Suprapubic skin (tissue), 4 donors: ENCODE data around the gene SLC25A13. TPM values are rescaled to one million over a fixed set of nuclear protein-coding genes. Genes with fewer than 3 reads are reported as not detected.

ENCODE experiments used
- DNase-seq, 2 donors: peaks; one replicate each; pipeline ENCODE4 v3.0.0-alpha.2; 2019; ENCODE audit warnings: low spot score in 2 of 2
- H3K27ac ChIP-seq: fragments of 200-600 bp; sonication (generic); one replicate; pipeline ENCODE4 v1.5.1; 2019
- H3K27me3 ChIP-seq: fragments of 200-600 bp; sonication (generic); one replicate; pipeline ENCODE4 v1.5.1; 2019
- H3K36me3 ChIP-seq: fragments of 200-600 bp; sonication (generic); one replicate; pipeline ENCODE4 v1.5.1; 2019
- H3K4me1 ChIP-seq: fragments of 200-600 bp; sonication (generic); one replicate; pipeline ENCODE4 v1.5.1; 2019
- H3K4me3 ChIP-seq: fragments of 200-600 bp; sonication (generic); one replicate; pipeline ENCODE4 v1.5.1; 2019; ENCODE audit warnings: mild to moderate bottlenecking
- H3K9me3 ChIP-seq: fragments of 200-600 bp; sonication (generic); one replicate; pipeline ENCODE4 v1.5.1; 2019
- EP300 ChIP-seq: sonication (generic); formaldehyde crosslinking; IDR thresholded peaks from one replicate; pipeline ENCODE4 v1.6.1; 2017; ENCODE audit warnings: antibody characterized with exemption
- POLR2A ChIP-seq, 2 donors: fragments of 450-650 bp; IDR thresholded peaks; one replicate each; pipeline ENCODE4 v1.6.1; 2017; ENCODE audit warnings: antibody characterized with exemption in 2 of 2, mild to moderate bottlenecking in 2 of 2, moderate library complexity in 2 of 2
- POLR2AphosphoS5 ChIP-seq, 3 donors: sonication (generic); formaldehyde crosslinking; IDR thresholded peaks; one replicate each; pipeline ENCODE4 v1.6.1; 2017; ENCODE audit warnings: antibody characterized with exemption in 3 of 3
- WGBS: methylation state at CpG from one replicate; pipeline ENCODE4 v1.1.5; 2018; 5-methylcytosine and 5-hydroxymethylcytosine counted together
- total RNA-seq, 4 donors: library from RNA; depleted of rRNA; stranded (reverse); fragments of >200 nt; gene quantifications; one replicate each; pipeline ENCODE4 v1.1.0, GENCODE V29; 2016
- TF ChIP-seq, protein P1 (sequence below), 2 donors: fragments of 200-600 bp in 1 of 2; fragments of 450-650 bp in 1 of 2; sonication (generic) in 1 of 2; IDR thresholded peaks; one replicate each; pipeline ENCODE4 v1.5.1; 2016 to 2019; ENCODE audit warnings: antibody characterized with exemption in 2 of 2, mild to moderate bottlenecking in 1 of 2, moderate library complexity in 1 of 2

Gene SLC25A13
- total RNA-seq, 4 donors from 2014 or later = 35.6 to 55.8 (median 42.5) TPM

DNA sequence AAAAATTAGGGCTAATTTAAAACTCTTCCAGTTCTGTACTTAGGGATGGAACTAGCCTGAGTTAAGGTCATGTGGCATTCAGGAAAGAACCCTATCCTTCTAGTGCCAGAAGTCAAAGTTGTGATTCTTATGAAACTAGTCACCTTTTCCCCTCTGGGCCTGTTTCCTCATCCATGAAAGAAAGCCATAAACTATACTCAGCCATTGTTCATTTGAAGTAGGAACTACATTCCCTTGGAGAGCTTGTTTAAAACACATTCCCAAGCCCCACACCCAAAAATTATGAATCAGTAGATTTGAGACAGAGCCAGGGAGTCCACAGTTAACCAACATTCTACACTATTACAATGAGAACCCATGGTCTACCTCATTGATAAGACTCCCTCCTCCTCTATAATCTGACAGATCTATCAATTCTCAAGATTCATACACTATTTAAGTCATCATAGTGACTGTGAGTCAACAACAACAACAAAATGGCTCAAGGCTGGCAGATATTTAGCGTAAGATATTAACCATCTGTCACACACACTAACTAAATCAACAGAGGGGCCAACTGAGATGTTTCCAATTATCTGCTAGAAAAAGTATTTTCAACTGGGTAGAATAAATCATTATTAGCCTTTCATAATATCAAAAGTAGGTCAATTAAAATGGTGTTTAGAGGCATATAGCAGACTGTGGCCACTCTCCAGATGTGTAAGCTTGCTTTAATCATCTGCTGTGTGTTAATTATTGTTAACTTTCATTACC, 102.3 kb downstream of the SLC25A13 start:
- 57% methylated on average over 1 of the region's 1 CpG for WGBS
- Histone ChIP-seq H3K36me3 (no peaks in the 10 kb centered on the region), H3K9me3 (no peaks in the 10 kb centered on the region), H3K4me3 (no peak overlapping the region), H3K27ac (peak overlapping the region; percentile 12), H3K4me1 (peaks cover 23% of the 10 kb centered on the region), H3K27me3 (no peaks in the 10 kb centered on the region)
- no peak for DNase-seq
- TF ChIP-seq POLR2A (IDR thresholded peaks at IDR 0.05) (no peak), POLR2AphosphoS5 (IDR thresholded peaks at IDR 0.05) (peak in 1 of 3 donors; percentile 42)

DNA sequence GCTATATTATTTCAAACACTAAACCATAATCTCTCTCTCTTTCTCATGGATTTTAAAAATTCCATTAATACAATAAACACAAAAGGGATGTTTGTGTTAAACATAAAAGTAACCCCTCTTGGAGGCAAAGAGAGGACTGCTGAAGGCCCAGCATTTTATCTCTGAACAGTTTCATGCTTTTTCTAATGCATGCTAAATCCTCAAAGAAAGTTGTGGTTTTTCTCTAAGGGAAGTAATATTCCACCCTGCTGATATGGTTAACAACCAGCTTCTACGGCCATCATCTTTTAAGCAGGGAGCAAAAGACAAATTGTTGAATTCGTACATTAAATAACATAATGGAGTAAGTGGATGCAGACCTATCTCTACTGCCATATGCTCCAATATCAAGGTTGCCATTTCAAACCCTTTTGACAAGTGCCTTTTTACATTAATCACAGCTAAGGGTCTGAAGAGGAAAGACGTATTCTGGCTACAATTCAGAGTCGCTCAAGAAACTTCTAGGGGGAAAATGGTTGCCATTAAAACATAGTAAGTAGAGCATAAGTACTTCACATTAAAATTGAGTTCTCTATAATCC, 103.1 kb downstream of the SLC25A13 start:
- TF ChIP-seq, protein P1, sequence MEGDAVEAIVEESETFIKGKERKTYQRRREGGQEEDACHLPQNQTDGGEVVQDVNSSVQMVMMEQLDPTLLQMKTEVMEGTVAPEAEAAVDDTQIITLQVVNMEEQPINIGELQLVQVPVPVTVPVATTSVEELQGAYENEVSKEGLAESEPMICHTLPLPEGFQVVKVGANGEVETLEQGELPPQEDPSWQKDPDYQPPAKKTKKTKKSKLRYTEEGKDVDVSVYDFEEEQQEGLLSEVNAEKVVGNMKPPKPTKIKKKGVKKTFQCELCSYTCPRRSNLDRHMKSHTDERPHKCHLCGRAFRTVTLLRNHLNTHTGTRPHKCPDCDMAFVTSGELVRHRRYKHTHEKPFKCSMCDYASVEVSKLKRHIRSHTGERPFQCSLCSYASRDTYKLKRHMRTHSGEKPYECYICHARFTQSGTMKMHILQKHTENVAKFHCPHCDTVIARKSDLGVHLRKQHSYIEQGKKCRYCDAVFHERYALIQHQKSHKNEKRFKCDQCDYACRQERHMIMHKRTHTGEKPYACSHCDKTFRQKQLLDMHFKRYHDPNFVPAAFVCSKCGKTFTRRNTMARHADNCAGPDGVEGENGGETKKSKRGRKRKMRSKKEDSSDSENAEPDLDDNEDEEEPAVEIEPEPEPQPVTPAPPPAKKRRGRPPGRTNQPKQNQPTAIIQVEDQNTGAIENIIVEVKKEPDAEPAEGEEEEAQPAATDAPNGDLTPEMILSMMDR (IDR thresholded peaks at IDR 0.05) = no peak
- DNase-seq = no peak
- 68% methylated on average over 4 of the region's 4 CpGs for WGBS
- Histone ChIP-seq H3K9me3 (no peaks in the 10 kb centered on the region), H3K36me3 (no peaks in the 10 kb centered on the region), H3K27ac (peak overlapping the region; percentile 43), H3K4me3 (no peak overlapping the region), H3K27me3 (no peaks in the 10 kb centered on the region), H3K4me1 (peaks cover 23% of the 10 kb centered on the region)

DNA sequence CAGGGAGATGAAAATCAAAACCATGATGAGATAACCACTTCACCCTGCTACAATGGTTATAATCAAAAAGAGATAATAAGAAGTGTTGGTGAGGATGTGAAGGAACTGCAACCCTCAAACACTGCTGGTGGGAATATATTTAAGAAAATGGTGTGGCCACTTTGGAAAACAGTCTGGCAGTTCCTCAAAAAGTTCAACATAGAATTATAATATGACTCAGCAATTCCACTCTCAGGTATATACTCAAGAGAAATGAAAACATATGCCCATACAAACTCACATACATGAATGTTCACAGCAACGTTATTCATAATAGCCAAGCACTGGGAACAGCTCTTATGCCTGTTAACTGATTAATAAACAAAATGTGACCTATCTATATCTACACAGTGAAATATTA, 104.8 kb downstream of the SLC25A13 start:
- WGBS = 76% methylated on average over 1 of the region's 1 CpG
- peaks cover 23% of the 10 kb centered on the region for H3K4me1 ChIP-seq
- TF ChIP-seq POLR2AphosphoS5 (IDR thresholded peaks at IDR 0.05) (no peak), POLR2A (IDR thresholded peaks at IDR 0.05) (no peak), EP300 (no peak)
- TF ChIP-seq, protein P1 (IDR thresholded peaks at IDR 0.05) = no peak
- DNase-seq = no peak
- no peak overlapping the region for H3K4me3 ChIP-seq
- H3K9me3 ChIP-seq = no peaks in the 10 kb centered on the region
- no peaks in the 10 kb centered on the region for H3K27me3 ChIP-seq
- no peaks in the 10 kb centered on the region for H3K36me3 ChIP-seq
- no peak overlapping the region for H3K27ac ChIP-seq

DNA sequence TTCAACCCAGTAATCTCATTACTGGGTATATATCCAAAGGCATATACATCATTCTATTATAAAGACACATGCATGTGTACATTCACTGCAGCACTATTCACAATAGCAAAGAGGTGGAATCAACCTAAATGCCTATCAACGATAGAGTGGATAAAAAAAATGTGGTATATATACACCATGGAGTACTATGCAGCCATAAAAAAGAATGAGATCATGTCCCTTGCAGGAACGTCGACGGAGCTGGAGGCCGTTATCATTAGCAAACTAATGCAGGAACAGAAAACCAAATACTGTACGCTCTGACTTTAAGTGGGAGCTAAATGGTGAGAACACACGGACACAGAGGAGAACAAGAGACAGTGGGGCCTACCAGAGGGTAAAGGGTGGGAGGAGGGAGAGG, 105.5 kb downstream of the SLC25A13 start:
- 89% methylated on average over 7 of the region's 7 CpGs for WGBS
- TF ChIP-seq EP300 (no peak), POLR2A (IDR thresholded peaks at IDR 0.05) (no peak), POLR2AphosphoS5 (IDR thresholded peaks at IDR 0.05) (no peak)
- TF ChIP-seq, protein P1 (IDR thresholded peaks at IDR 0.05) = no peak
- DNase-seq = no peak
- no peak overlapping the region for H3K27ac ChIP-seq
- H3K4me1 ChIP-seq = peaks cover 23% of the 10 kb centered on the region
- H3K9me3 ChIP-seq = no peaks in the 10 kb centered on the region
- H3K4me3 ChIP-seq = no peak overlapping the region
- no peaks in the 10 kb centered on the region for H3K27me3 ChIP-seq
- no peaks in the 10 kb centered on the region for H3K36me3 ChIP-seq

DNA sequence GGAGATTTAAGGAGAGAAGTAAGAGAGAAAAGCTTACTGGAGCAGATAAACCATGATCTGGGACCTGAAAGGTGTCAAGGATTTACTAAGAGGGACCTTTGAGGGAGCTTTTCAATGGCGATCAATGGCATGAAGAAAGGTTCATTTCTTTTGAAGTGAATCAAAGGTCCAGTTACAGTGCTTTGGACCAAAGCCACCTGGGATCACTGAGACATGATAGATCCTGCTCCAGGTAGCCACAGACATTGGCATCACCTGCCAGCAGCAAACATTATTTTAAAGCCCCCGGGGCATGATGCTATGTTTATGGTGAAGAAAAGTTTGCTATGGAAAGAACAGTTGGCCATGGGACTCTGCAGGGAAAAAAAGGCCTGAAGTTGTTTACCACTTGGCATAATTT, 109.4 kb downstream of the SLC25A13 start:
- H3K4me1 ChIP-seq = no peaks in the 10 kb centered on the region
- H3K27ac ChIP-seq = no peak overlapping the region
- H3K27me3 ChIP-seq = no peaks in the 10 kb centered on the region
- no peak for DNase-seq
- no peak overlapping the region for H3K4me3 ChIP-seq
- peaks cover 3% of the 10 kb centered on the region for H3K36me3 ChIP-seq
- no peaks in the 10 kb centered on the region for H3K9me3 ChIP-seq
- TF ChIP-seq, protein P1 (IDR thresholded peaks at IDR 0.05) = no peak
- TF ChIP-seq POLR2AphosphoS5 (IDR thresholded peaks at IDR 0.05) (no peak), POLR2A (IDR thresholded peaks at IDR 0.05) (no peak), EP300 (no peak)
- WGBS = 94% methylated on average over 2 of the region's 2 CpGs
